ENCODE measurements around the gene ZBTB49. TPM values are rescaled to one million over a fixed set of nuclear protein-coding genes. Genes with fewer than 3 reads are reported as not detected.

The ZBTB49 gene
- total and polyA plus RNA-seq, 2 of the 13 experiments (the other 11 are each of a cell fraction or from before 2014, with no cell fraction given) = 3.3 to 4.3 TPM

DNA sequence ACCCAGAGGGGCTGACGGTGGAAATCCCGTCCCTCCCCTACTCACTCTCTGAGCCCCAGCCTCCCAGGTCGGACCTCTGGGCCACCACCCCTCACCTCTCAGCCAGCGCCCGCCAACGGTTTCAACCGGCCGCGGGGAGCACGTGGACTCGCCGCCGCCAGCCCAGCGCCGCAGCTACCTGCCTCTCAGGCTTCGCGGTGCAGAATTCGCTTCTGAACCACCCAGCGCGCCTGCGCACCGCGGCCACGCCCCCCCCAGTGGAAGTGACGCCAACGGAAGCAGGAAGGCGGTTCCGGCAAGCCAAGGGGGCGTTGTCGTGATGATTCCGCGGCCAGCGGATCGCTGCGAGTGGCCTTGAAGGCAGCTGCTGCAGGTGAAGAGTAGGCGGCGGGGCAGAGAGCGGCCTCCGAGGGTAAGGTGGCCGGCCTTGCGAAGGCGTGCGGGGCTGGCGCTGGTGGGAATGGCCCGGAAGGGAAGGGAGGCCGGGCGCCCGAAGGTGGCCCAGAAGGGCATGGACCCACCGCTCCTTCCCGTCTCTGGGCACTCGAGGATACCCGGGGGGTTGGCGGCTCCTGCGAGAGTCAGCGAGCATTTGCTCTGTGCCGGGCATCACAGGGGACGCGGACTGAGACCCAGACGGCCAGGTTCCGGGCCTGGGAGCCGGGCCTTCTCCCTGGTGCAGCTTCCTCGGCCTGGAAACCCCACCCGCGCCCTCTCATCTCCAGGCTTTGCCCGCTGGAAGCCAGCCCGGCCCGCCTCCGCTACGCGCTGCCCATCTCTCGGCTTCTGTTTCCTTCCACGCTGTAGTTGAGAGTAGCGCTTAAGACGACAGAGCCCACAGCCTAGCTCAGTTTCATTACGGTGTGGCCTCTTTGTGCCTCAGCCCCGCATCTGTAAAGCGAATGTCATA is at the start of gene ZBTB49, which contains the start of gene LYAR (continued):
- TF ChIP-seq ZNF296 (CRISPR knock-in tag; conservative IDR thresholded peaks at IDR 0.05) (no peak), ZBTB8A (CRISPR knock-in tag; IDR thresholded peaks at IDR 0.05; ENCODE audit: borderline replicate concordance, low read depth) (no peak; the same call in 1 of the 2 replicates), ZNF263 (CRISPR knock-in tag; IDR thresholded peaks at IDR 0.05) (peak; percentile 85), SOX5 (CRISPR knock-in tag; IDR thresholded peaks at IDR 0.05; ENCODE audit: borderline replicate concordance) (peak; percentile 10; the same call in 1 of the 2 replicates), ZNF205 (CRISPR knock-in tag; IDR thresholded peaks at IDR 0.05) (no peak; the same call in 1 of the 2 replicates), PITX1 (CRISPR knock-in tag; IDR thresholded peaks at IDR 0.05) (peak; percentile 11; the same call in 1 of the 2 replicates), ZNF550 (CRISPR knock-in tag; IDR thresholded peaks at IDR 0.05; ENCODE audit: borderline replicate concordance) (no peak), ZNF703 (CRISPR knock-in tag; IDR thresholded peaks at IDR 0.05; ENCODE audit: borderline replicate concordance) (no peak), EEA1 (CRISPR knock-in tag; IDR thresholded peaks at IDR 0.05; ENCODE audit: borderline replicate concordance) (no peak), ZNF615 (CRISPR knock-in tag; IDR thresholded peaks at IDR 0.05; ENCODE audit: borderline replicate concordance) (no peak), SUZ12 (IDR thresholded peaks at IDR 0.05; ENCODE audit: low read depth, low read length) (no peak)
- TF ChIP-seq, protein P1, sequence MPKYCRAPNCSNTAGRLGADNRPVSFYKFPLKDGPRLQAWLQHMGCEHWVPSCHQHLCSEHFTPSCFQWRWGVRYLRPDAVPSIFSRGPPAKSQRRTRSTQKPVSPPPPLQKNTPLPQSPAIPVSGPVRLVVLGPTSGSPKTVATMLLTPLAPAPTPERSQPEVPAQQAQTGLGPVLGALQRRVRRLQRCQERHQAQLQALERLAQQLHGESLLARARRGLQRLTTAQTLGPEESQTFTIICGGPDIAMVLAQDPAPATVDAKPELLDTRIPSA (CRISPR knock-in tag; IDR thresholded peaks at IDR 0.05; ENCODE audit: borderline replicate concordance) = no peak
- TF ChIP-seq, protein P2, sequence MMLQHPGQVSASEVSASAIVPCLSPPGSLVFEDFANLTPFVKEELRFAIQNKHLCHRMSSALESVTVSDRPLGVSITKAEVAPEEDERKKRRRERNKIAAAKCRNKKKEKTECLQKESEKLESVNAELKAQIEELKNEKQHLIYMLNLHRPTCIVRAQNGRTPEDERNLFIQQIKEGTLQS (CRISPR knock-in tag; IDR thresholded peaks at IDR 0.05) = 0 out of 2 replicates have a peak, but pooled peaks have one; percentile 13
- TF ChIP-seq, protein P3, sequence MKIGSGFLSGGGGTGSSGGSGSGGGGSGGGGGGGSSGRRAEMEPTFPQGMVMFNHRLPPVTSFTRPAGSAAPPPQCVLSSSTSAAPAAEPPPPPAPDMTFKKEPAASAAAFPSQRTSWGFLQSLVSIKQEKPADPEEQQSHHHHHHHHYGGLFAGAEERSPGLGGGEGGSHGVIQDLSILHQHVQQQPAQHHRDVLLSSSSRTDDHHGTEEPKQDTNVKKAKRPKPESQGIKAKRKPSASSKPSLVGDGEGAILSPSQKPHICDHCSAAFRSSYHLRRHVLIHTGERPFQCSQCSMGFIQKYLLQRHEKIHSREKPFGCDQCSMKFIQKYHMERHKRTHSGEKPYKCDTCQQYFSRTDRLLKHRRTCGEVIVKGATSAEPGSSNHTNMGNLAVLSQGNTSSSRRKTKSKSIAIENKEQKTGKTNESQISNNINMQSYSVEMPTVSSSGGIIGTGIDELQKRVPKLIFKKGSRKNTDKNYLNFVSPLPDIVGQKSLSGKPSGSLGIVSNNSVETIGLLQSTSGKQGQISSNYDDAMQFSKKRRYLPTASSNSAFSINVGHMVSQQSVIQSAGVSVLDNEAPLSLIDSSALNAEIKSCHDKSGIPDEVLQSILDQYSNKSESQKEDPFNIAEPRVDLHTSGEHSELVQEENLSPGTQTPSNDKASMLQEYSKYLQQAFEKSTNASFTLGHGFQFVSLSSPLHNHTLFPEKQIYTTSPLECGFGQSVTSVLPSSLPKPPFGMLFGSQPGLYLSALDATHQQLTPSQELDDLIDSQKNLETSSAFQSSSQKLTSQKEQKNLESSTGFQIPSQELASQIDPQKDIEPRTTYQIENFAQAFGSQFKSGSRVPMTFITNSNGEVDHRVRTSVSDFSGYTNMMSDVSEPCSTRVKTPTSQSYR (CRISPR knock-in tag; IDR thresholded peaks at IDR 0.05; ENCODE audit: borderline replicate concordance) = no peak
- TF ChIP-seq, protein P4, sequence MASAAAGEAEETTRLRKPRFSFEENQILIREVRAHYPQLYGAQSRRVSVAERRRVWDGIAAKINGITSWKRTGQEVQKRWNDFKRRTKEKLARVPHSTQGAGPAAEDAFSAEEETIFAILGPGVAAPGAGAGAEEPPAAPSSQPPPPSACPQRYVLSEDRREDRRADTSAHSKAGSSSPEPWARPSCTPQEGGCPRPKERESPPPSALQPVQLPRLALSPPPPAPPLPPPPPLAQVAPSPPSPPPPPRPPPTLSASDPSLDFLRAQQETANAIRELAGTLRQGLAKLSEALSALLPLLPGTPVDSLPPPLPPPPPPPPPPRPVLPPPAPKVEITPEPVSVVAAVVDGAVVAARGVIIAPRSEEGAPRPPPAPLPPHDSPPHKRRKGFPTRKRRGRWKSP (CRISPR knock-in tag; IDR thresholded peaks at IDR 0.05) = peak; percentile 79
- TF ChIP-seq, protein P5, sequence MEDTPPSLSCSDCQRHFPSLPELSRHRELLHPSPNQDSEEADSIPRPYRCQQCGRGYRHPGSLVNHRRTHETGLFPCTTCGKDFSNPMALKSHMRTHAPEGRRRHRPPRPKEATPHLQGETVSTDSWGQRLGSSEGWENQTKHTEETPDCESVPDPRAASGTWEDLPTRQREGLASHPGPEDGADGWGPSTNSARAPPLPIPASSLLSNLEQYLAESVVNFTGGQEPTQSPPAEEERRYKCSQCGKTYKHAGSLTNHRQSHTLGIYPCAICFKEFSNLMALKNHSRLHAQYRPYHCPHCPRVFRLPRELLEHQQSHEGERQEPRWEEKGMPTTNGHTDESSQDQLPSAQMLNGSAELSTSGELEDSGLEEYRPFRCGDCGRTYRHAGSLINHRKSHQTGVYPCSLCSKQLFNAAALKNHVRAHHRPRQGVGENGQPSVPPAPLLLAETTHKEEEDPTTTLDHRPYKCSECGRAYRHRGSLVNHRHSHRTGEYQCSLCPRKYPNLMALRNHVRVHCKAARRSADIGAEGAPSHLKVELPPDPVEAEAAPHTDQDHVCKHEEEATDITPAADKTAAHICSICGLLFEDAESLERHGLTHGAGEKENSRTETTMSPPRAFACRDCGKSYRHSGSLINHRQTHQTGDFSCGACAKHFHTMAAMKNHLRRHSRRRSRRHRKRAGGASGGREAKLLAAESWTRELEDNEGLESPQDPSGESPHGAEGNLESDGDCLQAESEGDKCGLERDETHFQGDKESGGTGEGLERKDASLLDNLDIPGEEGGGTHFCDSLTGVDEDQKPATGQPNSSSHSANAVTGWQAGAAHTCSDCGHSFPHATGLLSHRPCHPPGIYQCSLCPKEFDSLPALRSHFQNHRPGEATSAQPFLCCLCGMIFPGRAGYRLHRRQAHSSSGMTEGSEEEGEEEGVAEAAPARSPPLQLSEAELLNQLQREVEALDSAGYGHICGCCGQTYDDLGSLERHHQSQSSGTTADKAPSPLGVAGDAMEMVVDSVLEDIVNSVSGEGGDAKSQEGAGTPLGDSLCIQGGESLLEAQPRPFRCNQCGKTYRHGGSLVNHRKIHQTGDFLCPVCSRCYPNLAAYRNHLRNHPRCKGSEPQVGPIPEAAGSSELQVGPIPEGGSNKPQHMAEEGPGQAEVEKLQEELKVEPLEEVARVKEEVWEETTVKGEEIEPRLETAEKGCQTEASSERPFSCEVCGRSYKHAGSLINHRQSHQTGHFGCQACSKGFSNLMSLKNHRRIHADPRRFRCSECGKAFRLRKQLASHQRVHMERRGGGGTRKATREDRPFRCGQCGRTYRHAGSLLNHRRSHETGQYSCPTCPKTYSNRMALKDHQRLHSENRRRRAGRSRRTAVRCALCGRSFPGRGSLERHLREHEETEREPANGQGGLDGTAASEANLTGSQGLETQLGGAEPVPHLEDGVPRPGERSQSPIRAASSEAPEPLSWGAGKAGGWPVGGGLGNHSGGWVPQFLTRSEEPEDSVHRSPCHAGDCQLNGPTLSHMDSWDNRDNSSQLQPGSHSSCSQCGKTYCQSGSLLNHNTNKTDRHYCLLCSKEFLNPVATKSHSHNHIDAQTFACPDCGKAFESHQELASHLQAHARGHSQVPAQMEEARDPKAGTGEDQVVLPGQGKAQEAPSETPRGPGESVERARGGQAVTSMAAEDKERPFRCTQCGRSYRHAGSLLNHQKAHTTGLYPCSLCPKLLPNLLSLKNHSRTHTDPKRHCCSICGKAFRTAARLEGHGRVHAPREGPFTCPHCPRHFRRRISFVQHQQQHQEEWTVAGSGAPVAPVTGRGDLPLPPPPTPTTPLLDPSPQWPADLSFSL (CRISPR knock-in tag; IDR thresholded peaks at IDR 0.05) = no peak
